HG02884 (cell line): ENCODE results near the gene BMERB1.

Source experiments
- ATAC-seq: cut with Tn5 transposase; IDR thresholded peaks from one replicate; pipeline ENCODE4 v1.9.1; 2021; ENCODE audit warnings: mild to moderate bottlenecking, moderate library complexity; ENCODE audit not compliant: unreplicated experiment

BMERB1 gene

GRCh38 chr16:15493466-15494180 lies 59.2 kb downstream of the BMERB1 start:
- no peak for ATAC-seq

GRCh38 chr16:15494236-15494635 lies 59.8 kb downstream of the BMERB1 start:
- no peak for ATAC-seq

DNA sequence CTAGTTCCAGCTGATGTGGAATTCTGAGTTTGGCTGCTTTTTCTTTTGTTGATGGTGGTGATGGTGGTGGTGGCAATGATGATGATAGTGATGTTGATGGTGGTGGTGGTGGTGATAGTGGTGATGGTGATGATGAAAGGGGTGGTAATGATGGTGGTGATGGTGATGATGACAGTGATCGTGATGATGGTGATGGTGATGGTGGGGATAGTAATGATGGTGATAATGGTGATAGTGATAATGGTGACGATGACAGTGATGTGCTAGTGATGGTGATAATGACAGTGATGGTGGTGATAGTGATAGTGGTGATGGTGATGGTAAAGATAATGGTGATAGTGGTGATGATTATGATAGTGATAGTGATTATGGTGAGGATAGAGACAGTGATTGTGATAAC lies 61.5 kb downstream of the BMERB1 start:
- ATAC-seq, result no peak

DNA sequence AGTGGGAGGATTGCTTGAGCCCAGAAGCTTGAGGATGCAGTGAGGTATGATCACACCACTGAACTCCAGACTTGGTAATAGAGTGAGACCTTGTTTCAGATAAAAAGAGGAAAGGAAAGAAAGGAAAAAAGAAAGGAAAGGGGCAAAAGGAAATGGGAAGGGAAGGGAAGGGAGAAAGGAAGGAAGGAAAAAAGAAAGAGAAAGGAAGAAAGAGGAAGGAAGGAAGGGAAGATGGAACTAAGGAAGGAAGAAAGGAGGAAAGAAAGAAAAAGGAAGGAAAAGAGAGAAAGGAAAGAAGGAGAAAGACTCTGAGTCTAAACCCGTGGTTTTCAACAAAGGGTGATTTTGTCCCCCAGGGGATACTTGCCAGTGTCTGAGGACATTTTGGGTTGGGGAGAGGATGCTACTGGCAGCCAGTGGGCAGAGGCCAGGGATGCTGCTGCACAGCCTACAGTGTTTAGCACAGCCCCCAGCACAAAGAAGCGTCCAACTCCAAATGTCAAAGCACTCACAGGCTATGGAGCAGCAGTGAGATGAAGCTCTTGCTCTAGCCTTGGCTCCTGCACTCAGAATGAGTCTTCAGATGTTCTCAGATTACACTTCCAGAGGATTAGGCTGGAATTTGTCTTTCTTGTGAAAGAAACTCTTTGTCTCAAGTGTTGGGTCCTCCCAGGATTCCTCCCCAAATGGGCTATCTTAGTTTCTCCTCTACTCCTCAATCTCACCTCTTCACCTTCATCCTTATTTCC lies 64.2 kb downstream of the BMERB1 start:
- ATAC-seq, result no peak

GRCh38 chr16:15502041-15502725 lies 67.8 kb downstream of the BMERB1 start:
- no peak for ATAC-seq

DNA sequence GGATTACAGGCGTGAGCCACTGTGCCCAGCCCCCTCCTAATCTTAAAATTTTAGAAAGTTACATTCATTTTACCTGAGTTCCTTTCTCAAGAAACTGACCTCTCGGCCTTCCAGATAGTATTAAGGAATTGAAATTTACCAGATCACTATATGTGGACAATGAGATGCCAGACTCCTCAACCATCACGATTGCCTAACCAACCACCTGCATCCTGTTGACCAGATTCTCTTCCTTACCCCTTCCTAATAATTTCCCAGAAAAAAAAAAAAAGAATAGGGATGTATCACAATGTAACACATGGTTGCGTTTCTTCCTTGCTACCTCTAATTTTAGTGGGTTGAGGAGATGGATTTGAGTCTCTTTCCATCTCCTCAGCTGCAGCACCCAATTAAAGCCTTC lies 72.1 kb downstream of the BMERB1 start:
- ATAC-seq, result no peak

- ATAC-seq, result no peak
Observed at GRCh38 chr16:15507301-15507958, 73.0 kb downstream of the BMERB1 start.

GRCh38 chr16:15507959-15508627 lies 73.7 kb downstream of the BMERB1 start:
- ATAC-seq, result no peak

DNA sequence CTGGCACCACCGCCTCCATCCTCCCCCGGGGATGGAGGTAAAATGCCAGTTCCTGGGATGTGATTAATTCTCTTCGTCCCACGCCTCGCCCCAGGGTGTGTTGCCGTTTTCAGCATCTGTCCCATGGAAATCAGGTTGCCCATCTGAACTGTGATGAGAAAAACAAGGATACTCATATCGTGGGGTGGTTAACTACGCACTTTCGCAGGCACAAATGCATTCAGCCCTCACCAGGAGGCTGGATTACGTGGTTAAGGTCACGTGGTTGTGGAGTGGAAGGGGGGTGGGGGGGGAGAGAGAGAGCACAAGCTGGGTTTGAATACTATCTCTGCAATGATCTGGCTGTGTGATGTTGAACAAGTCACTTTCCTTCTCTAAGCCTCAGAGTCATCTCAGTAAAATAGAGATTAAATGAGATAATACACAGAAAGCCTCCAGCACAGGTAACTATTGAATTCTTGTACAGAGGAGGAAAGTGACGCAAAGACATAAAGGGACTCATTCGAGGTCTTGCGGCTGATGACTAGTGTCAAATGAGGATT lies 74.7 kb downstream of the BMERB1 start:
- no peak for ATAC-seq

GRCh38 chr16:15509593-15510535 lies 75.5 kb downstream of the BMERB1 start:
- no peak for ATAC-seq

DNA sequence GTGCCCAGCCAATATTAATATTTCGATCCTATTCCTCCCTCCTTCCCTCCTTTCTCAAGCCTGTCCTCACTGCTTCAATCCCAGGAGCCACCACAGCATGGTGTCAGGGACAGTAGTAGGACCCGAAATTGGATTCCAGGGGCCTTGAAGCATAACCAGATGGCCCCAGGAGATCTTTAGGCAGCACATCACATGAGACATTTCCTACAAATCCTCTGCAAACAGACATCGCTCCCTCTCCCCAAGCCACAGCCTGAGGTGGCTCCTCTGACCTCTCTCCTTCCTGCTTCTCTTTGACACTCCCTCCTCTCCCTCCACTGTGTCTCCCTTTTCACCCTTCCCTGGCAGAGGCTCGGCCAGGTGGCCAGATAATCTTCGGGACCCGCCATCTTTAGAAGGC lies 76.6 kb downstream of the BMERB1 start:
- no peak for ATAC-seq

DNA sequence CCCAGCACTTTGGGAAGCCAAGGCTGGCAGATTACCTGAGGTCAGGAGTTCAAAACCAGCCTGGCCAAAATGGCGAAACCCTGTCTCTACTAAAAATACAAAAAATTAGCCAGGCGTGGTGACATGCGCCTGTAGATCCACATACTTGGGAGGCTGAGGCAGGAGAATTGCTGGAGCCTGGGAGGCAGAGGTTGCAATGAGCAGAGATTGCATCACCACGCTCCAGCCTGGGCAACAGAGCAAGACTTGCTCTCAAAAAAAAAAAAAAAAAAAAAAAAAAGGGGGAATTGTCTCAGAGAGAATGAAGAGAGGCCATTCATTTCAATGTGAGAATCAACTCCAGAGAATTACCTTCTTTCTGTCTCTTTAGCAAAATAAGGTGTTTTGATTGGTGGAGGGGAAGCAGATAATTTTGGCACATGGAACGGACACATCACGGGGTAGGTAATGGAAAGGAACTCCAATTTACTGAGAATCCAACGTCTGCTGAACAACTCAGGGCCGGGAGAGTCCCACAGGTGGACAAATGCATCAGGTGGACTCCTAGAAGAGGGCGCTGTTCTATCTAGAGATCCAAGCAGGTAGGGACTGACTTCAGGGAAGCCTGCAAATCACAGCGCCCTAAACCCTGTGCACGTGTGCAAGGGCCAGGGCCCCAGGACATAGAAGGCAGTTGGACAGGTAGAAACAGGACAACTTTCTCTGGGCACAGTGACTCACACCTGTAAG lies 77.5 kb downstream of the BMERB1 start:
- ATAC-seq, result no peak

- ATAC-seq, result no peak
Observed at GRCh38 chr16:15513156-15513555, 78.8 kb downstream of the BMERB1 start.

GRCh38 chr16:15515992-15516391 lies 81.6 kb downstream of the BMERB1 start:
- ATAC-seq, result no peak

GRCh38 chr16:15516609-15517008 lies 82.2 kb downstream of the BMERB1 start:
- no peak for ATAC-seq

DNA sequence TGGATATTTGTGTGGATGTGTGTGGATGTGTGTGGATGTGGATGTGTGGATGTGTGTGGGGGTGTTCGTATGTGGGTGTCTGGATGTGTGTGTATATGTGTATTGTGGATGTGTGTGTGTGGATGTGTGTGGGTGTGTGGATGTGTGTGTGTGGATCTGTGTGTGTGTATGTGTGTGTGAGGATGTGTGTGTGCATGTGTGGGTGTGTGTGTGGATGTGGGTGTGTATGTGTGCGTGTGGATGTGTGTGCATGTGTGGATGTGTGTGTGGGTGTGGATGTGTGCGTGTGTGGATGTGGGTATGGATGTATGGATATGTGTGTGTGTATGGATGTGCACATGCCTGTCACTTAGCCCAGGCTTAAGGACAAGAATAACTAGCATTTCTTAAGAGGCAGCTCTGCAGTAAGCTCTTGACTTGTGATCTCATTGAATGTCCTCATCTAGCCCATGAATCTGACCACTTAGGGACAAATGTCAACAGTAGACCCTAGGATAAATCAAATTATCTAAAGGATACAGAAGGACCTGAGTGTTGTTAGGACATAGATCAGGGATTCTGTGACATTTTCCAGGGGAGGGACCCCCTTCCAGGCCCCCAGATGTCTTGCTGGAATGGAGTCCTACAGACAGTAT lies 83.5 kb downstream of the BMERB1 start:
- ATAC-seq, result no peak

- no peak for ATAC-seq
Observed at GRCh38 chr16:15518381-15519351, 84.3 kb downstream of the BMERB1 start.
